Measurements from ENCODE around the gene TMPRSS7. TPM values are rescaled to one million over a fixed set of nuclear protein-coding genes. Genes with fewer than 3 reads are reported as not detected.
A peak's percentile ranks its signal among the peaks of the same experiment; 100 is the strongest.

Gene TMPRSS7
- total RNA-seq, 2 experiments from 2014 or later = not detected

DNA sequence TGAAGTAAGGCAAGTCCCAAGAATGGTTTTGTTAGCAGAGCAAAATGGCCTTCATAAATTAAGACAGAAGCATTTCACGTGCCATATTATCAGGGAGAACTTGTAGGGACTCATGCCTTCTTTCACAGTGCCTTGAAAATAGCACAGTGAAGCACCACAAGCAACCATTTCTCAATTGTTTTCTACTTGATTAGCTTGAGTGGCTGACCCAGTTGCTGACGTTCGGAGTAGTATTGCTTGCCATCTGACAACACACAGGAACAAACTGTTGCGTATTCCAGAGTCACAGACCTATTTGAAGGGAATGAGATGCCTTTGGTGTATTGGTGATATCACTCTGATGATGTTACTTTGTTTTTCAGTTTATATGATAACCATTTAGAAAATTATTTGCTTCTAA, 48.7 kb downstream of the TMPRSS7 start:
- Mint-ChIP-seq H3K27ac (no peak overlapping the region), H3K9me3 (no peaks in the 10 kb centered on the region)
- POLR2A ChIA-PET = no interaction called here

GRCh38 chr3:112084980-112085705, 50.6 kb downstream of the TMPRSS7 start:
- Mint-ChIP-seq H3K4me1 (peaks cover 35% of the 10 kb centered on the region), H3K4me3 (peak overlapping the region; percentile 75), H3K9me3 (no peaks in the 10 kb centered on the region), H3K36me3 (ENCODE audit: low read depth) (no peaks in the 10 kb centered on the region), H3K27ac (no peak overlapping the region), H3K27me3 (peaks cover 4% of the 10 kb centered on the region)
- POLR2A ChIA-PET = no interaction called here
- no peak for DNase-seq
- CTCF ChIA-PET = no interaction called here

More for the DNA sequence above, 48.7 kb downstream of the TMPRSS7 start:
- H3K4me1 Mint-ChIP-seq = peaks cover 27% of the 10 kb centered on the region
- no peak for DNase-seq
- peaks cover 4% of the 10 kb centered on the region for H3K27me3 Mint-ChIP-seq
- no peak overlapping the region for H3K4me3 Mint-ChIP-seq
- CTCF ChIA-PET = no interaction called here
- no peaks in the 10 kb centered on the region for H3K36me3 Mint-ChIP-seq (ENCODE audit: low read depth)

DNA sequence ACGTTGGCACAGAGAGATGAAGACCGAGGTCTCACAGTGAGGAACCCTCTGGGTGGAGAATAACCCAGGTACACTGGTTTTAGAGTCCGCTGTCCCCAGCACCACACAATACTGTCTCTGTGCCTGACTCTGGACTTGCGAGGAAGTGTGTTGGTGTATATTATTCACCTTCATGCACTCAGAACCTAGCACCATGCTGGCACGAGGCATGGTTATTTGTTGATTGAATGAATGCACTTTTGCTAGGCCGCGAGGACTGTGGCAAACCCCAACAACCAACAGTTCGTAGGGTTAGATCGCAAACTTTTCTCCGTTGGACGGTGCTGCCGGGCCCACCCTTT, 51.2 kb downstream of the TMPRSS7 start:
- H3K4me1 Mint-ChIP-seq = peaks cover 40% of the 10 kb centered on the region
- POLR2A ChIA-PET = no interaction called here
- no peak overlapping the region for H3K27ac Mint-ChIP-seq
- CTCF ChIA-PET = no interaction called here
- H3K9me3 Mint-ChIP-seq = no peaks in the 10 kb centered on the region
- H3K27me3 Mint-ChIP-seq = peaks cover 4% of the 10 kb centered on the region
- peak overlapping the region; percentile 75 for H3K4me3 Mint-ChIP-seq
- no peaks in the 10 kb centered on the region for H3K36me3 Mint-ChIP-seq (ENCODE audit: low read depth)
- no peak for DNase-seq

DNA sequence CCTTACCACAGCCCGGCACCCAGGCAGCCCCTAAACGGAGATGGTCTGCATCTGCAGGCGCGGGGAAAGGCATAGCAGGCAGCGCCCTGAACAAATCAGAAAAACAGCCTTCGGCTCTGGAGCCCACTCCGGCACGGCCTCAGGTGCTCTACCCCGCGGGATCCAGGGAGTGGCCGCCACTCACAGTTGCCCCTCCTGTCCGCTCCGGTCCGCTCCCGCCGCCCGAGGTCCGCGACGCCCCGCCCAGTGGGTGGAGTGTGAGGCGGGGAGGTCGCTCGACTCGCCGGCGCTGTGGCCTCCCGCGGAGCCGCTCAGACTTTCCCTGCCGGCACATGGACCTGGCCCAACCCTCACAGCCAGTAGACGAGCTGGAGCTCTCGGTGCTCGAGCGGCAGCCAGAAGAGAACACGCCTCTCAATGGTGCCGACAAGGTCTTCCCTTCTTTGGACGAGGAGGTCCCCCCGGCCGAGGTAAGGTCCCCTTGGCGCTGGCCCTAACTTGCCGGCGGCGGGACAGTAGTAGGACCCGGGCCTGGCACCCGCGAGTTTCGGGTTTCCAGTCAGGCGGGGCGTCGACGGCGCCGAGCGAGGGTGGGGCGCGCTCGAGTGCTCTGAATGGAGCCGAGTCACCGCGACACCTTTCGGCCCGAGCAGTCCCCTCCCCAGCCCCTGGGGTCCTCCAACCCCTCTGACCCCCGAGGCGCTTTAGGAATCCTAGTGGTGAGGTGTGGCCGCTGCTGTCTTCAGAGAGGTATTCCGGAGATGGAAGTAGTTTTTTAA, 51.7 kb downstream of the TMPRSS7 start, which contains the start of gene C3orf52:
C3orf52 (plus strand) TSS at position 314 of the 779 bp plus-strand sequence; CDS start at position 333, 19 bp downstream.
- DNase-seq = peak; percentile 62
- Mint-ChIP-seq H3K27me3 (peaks cover 4% of the 10 kb centered on the region), H3K9me3 (no peaks in the 10 kb centered on the region), H3K4me1 (peaks cover 46% of the 10 kb centered on the region), H3K4me3 (peak within 1 kb of the TSS; percentile 75), H3K36me3 (ENCODE audit: low read depth) (no peaks in the 10 kb centered on the region), H3K27ac (no peak within 1 kb of the TSS)
- ChIA-PET POLR2A (interaction anchor here (1.1 kb wide), 1 partner anchor 107 kb away, joined by 5 read pairs; the partner anchor contains the start of gene ABHD10), CTCF (interaction anchor here (1.3 kb wide), 1 partner anchor 73 kb away, joined by 3 read pairs; no protein-coding TSS in a partner anchor)

DNA sequence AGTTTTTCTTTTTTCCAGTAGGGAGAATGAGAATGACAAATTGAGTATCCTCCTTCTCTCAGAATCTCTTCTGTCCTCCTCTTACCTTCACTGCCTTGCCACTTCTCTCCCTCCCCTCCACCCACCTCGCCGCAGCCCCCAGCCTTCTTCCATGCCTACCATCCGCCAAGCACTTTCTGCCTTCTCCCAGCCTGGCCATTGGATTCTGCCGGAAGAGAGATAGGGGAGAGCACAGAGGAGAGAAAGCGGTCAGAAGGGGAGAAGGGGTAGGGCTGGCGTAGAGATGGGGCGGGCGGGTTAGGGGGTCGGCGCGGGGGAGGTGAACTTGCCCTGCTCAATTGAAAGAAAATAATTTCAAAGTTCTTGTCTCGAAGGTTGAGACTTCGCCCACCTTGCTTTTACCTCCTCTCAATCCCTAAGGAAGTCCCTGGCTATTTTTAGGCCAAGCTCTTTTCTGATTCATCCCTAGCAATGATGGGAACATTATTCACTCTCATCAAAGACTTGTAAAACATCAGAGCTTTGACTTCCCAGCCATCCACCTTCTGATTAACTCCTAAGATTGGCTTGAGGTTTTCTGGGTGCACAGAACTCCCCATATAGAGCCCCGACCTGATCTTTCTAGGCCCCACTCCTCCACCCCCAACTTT, 52.5 kb downstream of the TMPRSS7 start:
- H3K27ac Mint-ChIP-seq = no peak overlapping the region
- peaks cover 4% of the 10 kb centered on the region for H3K27me3 Mint-ChIP-seq
- CTCF ChIA-PET = interaction anchor here (0.8 to 1.3 kb wide), 2 partner anchors 44 to 74 kb away, joined by 3 read pairs; no protein-coding TSS in a partner anchor

GRCh38 chr3:112087746-112088145, 53.2 kb downstream of the TMPRSS7 start:
- H3K4me1 Mint-ChIP-seq = peaks cover 55% of the 10 kb centered on the region
- H3K36me3 Mint-ChIP-seq (ENCODE audit: low read depth) = no peaks in the 10 kb centered on the region
- CTCF ChIA-PET = interaction anchor here (0.8 to 1.2 kb wide), 2 partner anchors 44 kb away, joined by 3 read pairs; no protein-coding TSS in a partner anchor
- H3K27ac Mint-ChIP-seq = no peak overlapping the region
- H3K9me3 Mint-ChIP-seq = no peaks in the 10 kb centered on the region
- POLR2A ChIA-PET = interaction anchor here (1.1 kb wide), 1 partner anchor 109 kb away, joined by 5 read pairs; the partner anchor contains the start of gene ABHD10
- peaks cover 4% of the 10 kb centered on the region for H3K27me3 Mint-ChIP-seq
- no peak for DNase-seq
- peak overlapping the region; percentile 75 for H3K4me3 Mint-ChIP-seq

More for the DNA sequence above, 52.5 kb downstream of the TMPRSS7 start:
- Mint-ChIP-seq H3K36me3 (ENCODE audit: low read depth) (no peaks in the 10 kb centered on the region), H3K9me3 (no peaks in the 10 kb centered on the region), H3K4me3 (peak overlapping the region; percentile 75), H3K4me1 (peaks cover 48% of the 10 kb centered on the region)
- POLR2A ChIA-PET = interaction anchor here (1.1 kb wide), 1 partner anchor 108 kb away, joined by 5 read pairs; the partner anchor contains the start of gene ABHD10
- no peak for DNase-seq

- ChIA-PET POLR2A (interaction anchor here (0.9 kb wide), 1 partner anchor 110 kb away, joined by 3 read pairs; the partner anchor contains the start of gene ABHD10), CTCF (interaction anchor here (0.8 to 1.2 kb wide), 2 partner anchors 23 to 45 kb away, joined by 3 read pairs; no protein-coding TSS in a partner anchor)
- Mint-ChIP-seq H3K4me3 (no peak overlapping the region), H3K36me3 (ENCODE audit: low read depth) (peaks cover 3% of the 10 kb centered on the region), H3K9me3 (no peaks in the 10 kb centered on the region), H3K27ac (no peak overlapping the region), H3K4me1 (peaks cover 63% of the 10 kb centered on the region), H3K27me3 (peaks cover 4% of the 10 kb centered on the region)
- no peak for DNase-seq
These were observed 54.4 kb downstream of the TMPRSS7 start for GRCh38 chr3:112088944-112089343.

DNA sequence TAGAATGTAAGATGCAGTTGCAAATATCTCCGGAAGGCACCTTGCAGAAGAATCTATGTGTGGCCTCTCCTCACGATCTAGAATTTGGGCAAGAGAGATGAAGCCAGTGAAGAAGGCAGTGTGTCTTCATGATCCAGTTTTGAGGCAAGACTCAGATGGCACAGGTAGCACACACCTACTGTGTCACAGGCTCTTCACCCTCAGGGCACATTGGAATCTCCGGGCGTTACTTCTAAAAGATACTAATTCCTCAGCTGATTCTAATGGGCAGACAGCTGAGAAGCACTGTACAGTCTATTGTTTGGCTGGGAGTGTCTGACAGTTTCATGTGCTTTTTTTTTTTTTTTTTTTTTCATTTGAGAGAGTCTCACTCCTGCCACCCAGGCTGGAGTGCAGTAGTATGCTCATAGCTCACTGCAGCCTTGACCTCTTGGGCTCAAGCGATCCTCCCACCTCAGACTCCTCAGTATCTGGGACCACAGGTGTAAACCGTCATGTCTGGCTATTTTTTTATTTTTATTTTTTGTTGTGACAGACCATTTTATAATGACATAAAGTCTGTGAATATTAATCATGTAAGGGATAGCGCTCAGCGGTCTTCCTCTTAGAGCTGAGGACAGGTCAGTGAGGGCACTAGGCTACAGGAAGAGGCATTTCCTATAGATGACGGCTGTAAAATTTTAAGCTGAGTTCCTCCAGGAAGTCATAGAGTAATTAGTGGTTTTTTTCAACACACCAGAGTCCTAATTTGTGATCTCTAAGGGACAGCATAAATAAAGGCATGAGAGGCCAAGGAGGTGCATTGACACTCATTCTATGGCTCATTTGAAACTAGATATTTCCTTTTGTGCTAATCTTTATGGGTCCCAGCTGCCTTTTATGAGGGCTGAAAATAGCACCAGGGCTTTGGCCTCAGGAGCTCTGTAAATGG, 55.7 kb downstream of the TMPRSS7 start:
- H3K4me1 Mint-ChIP-seq = peaks cover 61% of the 10 kb centered on the region
- no peaks in the 10 kb centered on the region for H3K9me3 Mint-ChIP-seq
- POLR2A ChIA-PET = interaction anchor here (0.7 kb wide), 1 partner anchor 43 kb away, joined by 3 read pairs; the partner anchor contains the start of gene GCSAM
- H3K4me3 Mint-ChIP-seq = no peak overlapping the region
- H3K36me3 Mint-ChIP-seq (ENCODE audit: low read depth) = peaks cover 4% of the 10 kb centered on the region
- CTCF ChIA-PET = interaction anchor here (1.0 kb wide), 1 partner anchor 21 kb away, joined by 4 read pairs; no protein-coding TSS in a partner anchor
- DNase-seq = no peak
- H3K27me3 Mint-ChIP-seq = no peaks in the 10 kb centered on the region
- peak overlapping the region; percentile 9 for H3K27ac Mint-ChIP-seq

DNA sequence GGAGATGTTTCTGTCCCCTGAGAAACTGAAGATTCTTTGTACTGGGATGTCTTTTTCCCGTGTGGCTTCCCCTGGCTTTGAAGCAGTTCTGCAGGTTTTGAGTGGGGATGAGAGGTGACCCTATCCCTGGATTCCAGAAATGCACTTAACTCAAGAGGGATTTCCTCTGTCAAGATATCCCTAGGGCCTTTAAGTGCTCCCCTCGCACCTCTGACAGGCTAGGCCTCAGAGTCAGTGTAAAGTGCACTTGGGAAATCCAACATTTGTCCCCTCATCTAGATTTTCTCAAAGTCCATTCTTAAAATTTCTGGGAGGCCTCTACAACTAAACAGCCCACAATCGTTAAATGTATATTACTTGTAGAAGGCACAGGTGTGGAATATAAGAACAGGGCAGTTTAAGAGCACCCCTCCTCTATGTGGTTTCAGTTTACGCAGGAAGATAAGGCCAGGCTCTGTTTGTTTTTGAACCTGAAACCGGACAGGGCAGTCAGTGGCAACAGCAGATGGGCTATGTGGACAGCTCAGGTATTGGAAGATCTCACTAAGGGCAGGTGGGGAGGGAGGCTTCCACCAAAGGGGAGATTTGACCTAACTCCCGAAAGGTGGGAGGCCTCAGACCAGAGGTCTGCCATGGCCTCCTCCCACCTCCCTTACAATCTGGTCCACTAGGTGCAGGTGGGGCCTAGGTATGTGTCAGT, 56.5 kb downstream of the TMPRSS7 start:
- no peak for DNase-seq
- peaks cover 58% of the 10 kb centered on the region for H3K4me1 Mint-ChIP-seq
- H3K27ac Mint-ChIP-seq = peak overlapping the region; percentile 9
- peaks cover 6% of the 10 kb centered on the region for H3K36me3 Mint-ChIP-seq (ENCODE audit: low read depth)
- ChIA-PET POLR2A (interaction anchor here (0.7 kb wide), 1 partner anchor 42 kb away, joined by 3 read pairs; the partner anchor contains the start of gene GCSAM), CTCF (no interaction called here)
- no peak overlapping the region for H3K4me3 Mint-ChIP-seq
- H3K27me3 Mint-ChIP-seq = no peaks in the 10 kb centered on the region
- H3K9me3 Mint-ChIP-seq = no peaks in the 10 kb centered on the region

DNA sequence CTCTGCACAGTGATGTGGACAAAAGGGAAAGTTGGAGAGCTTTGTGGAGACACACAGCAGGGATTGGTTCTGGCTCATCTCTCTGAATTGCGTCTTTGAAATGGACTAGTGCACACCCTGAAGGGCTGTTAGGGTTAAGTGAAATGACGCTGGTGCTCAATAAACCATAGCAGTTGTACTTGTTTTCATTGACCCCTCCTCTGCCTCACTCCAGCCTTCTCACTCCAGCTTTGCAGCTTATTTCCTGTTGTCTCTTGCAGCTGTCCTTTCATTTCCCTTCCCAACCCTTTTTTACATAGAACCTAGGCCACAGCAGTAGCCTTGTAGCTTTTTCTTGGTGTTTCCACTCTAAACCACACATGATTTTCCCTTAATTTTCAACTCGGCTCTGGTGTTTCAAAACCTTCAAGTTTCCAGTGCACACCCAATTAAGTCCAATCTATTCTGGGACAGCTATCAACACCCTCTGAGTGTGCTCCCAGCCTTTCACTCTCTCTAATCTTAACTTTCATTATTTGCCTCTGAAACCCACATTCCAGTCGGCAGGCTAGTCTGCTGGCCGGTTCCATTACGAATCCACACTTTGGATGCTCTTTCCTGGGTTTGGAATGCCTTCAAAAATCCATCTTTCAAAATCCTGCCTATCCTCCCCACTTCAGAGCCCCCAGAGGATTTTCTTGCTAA, 58.1 kb downstream of the TMPRSS7 start:
- H3K4me1 Mint-ChIP-seq = peaks cover 48% of the 10 kb centered on the region
- no peaks in the 10 kb centered on the region for H3K9me3 Mint-ChIP-seq
- CTCF ChIA-PET = interaction anchor here (3.6 kb wide), 1 partner anchor 19 kb away, joined by 17 read pairs; no protein-coding TSS in a partner anchor

DNA sequence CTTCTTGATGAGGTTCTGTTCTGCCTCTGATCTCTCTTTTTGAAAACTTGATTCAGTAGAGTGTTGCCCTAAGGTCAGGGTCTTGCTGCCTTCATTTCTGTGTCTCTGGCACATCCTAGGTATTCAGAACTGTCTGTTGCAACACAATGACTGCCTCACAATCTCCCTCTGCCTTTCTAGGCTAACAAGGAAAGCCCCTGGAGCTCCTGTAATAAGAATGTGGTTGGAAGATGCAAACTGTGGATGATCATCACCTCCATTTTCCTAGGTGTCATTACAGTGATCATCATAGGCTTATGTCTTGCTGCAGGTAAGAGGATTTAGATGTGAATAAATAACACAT, 58.6 kb downstream of the TMPRSS7 start:
- POLR2A ChIA-PET = interaction anchor here (0.6 kb wide), 1 partner anchor 39 kb away, joined by 3 read pairs; no protein-coding TSS in a partner anchor
- no peak overlapping the region for H3K27ac Mint-ChIP-seq
- DNase-seq = no peak
- peaks cover 45% of the 10 kb centered on the region for H3K4me1 Mint-ChIP-seq
- no peak overlapping the region for H3K4me3 Mint-ChIP-seq
- CTCF ChIA-PET = interaction anchor here (3.6 kb wide), 1 partner anchor 19 kb away, joined by 17 read pairs; no protein-coding TSS in a partner anchor
- H3K36me3 Mint-ChIP-seq (ENCODE audit: low read depth) = peaks cover 6% of the 10 kb centered on the region
- no peaks in the 10 kb centered on the region for H3K9me3 Mint-ChIP-seq
- no peaks in the 10 kb centered on the region for H3K27me3 Mint-ChIP-seq

More for the DNA sequence above, 58.1 kb downstream of the TMPRSS7 start:
- H3K27me3 Mint-ChIP-seq = no peaks in the 10 kb centered on the region
- H3K36me3 Mint-ChIP-seq (ENCODE audit: low read depth) = peaks cover 6% of the 10 kb centered on the region
- no peak for DNase-seq
- no peak overlapping the region for H3K4me3 Mint-ChIP-seq
- POLR2A ChIA-PET = interaction anchor here (0.6 kb wide), 1 partner anchor 40 kb away, joined by 3 read pairs; no protein-coding TSS in a partner anchor
- peak overlapping the region; percentile 3 for H3K27ac Mint-ChIP-seq

All from activated CD4-positive, alpha-beta memory T cell treated with anti-CD3 and anti-CD28 coated beads, Interleukin-2, amount 10 ng/mL, durations not matched to agents 7 days and 5 days (primary cell).